H1 (cell line): ENCODE data around the gene TFAP2D. TPM values are rescaled to one million over a fixed set of nuclear protein-coding genes. Genes with fewer than 3 reads are reported as not detected.

Source experiments
- BCL11A ChIP-seq, 2 experiments: IDR thresholded peaks; one replicate each; pipeline ENCODE4 v1.6.1; 2011; ENCODE audit warnings: low read depth in 2 of 2, low read length in 2 of 2, mild to moderate bottlenecking in 2 of 2
- CBX5 ChIP-seq: fragments of 300-800, 300-1000 bp; sonication (generic); IDR thresholded peaks from 2 replicates; pipeline ENCODE4 v1.7.1; 2016; ENCODE audit warnings: antibody characterized with exemption, low read length, low read depth
- CREB1 ChIP-seq: IDR thresholded peaks from 2 replicates; pipeline ENCODE4 v1.6.1; 2012; ENCODE audit warnings: inconsistent platforms
- EP300 ChIP-seq, 2 experiments: IDR thresholded peaks; 1 replicate in 1 of 2; 2 replicates in 1 of 2; pipeline ENCODE4 v1.6.1; 2011 to 2012; ENCODE audit warnings: low read depth in 2 of 2, low read length in 2 of 2, mild to moderate bottlenecking in 2 of 2, borderline replicate concordance in 1 of 2, inconsistent platforms in 1 of 2, moderate library complexity in 1 of 2
- EZH2 ChIP-seq: fragments of 200-600 bp; sonication (generic); IDR thresholded peaks from 2 replicates; pipeline ENCODE4 v1.7.1; 2012; ENCODE audit warnings: low read depth, mild to moderate bottlenecking, moderate library complexity, low read length, inconsistent platforms; ENCODE audit not compliant: severe bottlenecking
- HDAC6 ChIP-seq: IDR thresholded peaks from one replicate; pipeline ENCODE4 v1.7.1; 2012; ENCODE audit warnings: low read depth, mild to moderate bottlenecking, inconsistent platforms, low read length, moderate library complexity
- KDM5A ChIP-seq: fragments of 200-600 bp; IDR thresholded peaks from 2 replicates; pipeline ENCODE4 v1.7.1; 2012; ENCODE audit warnings: mild to moderate bottlenecking, low read length, inconsistent platforms, mixed read lengths
- NRF1 ChIP-seq: IDR thresholded peaks from 2 replicates; pipeline ENCODE4 v1.6.1; 2011; ENCODE audit warnings: mild to moderate bottlenecking, low read depth, low read length, improper control_type of control experiment
- RNF2 ChIP-seq: fragments of 200-900, 300-1000 bp; sonication (generic); IDR thresholded peaks from 2 replicates; pipeline ENCODE4 v1.7.1; 2016; ENCODE audit warnings: borderline replicate concordance, low read depth, mild to moderate bottlenecking, antibody characterized with exemption, low read length; ENCODE audit not compliant: poor library complexity, severe bottlenecking; ENCODE audit errors: missing control alignments
- RXRA ChIP-seq: IDR thresholded peaks from 2 replicates; pipeline ENCODE4 v1.6.1; 2011; ENCODE audit warnings: low read depth, mild to moderate bottlenecking, low read length, moderate library complexity; ENCODE audit not compliant: insufficient read depth
- SIN3A ChIP-seq, 2 experiments: IDR thresholded peaks in 1 of 2; conservative IDR thresholded peaks in 1 of 2; 2 replicates each; pipeline ENCODE4 v1.6.1; 2011 to 2012; ENCODE audit warnings: low read length in 2 of 2, improper control_type of control experiment in 1 of 2, low read depth in 1 of 2, mild to moderate bottlenecking in 1 of 2
- SP1 ChIP-seq: IDR thresholded peaks from 2 replicates; pipeline ENCODE4 v1.6.1; 2011; ENCODE audit warnings: low read depth, low read length
- SUZ12 ChIP-seq: fragments of 200-600 bp; sonication (generic); IDR thresholded peaks from 2 replicates; pipeline ENCODE4 v1.6.1; 2012; ENCODE audit warnings: mild to moderate bottlenecking, inconsistent platforms, low read length, moderate library complexity, mixed read lengths
- TAF7 ChIP-seq: optimal IDR thresholded peaks from 2 replicates; pipeline ENCODE3; 2011; ENCODE audit warnings: low read depth, mild to moderate bottlenecking, inconsistent platforms, low read length, moderate library complexity, borderline replicate concordance
- polyA plus RNA-seq, 7 experiments: library from polyadenylated mRNA; depleted of rRNA in 3 of 7; stranded (reverse) in 5 of 7; unstranded in 2 of 7; fragments of >200 nt in 5 of 7; fragments of 200-250 nt in 2 of 7; gene quantifications; 1 replicate in 5 of 7; 2 replicates in 1 of 7; 4 replicates in 1 of 7; pipeline versions ENCODE4 v1.2.1 to v1.2.3, GENCODE V29; 2011 to 2013; ENCODE audit warnings: missing spikeins in 2 of 7, mixed read lengths in 2 of 7
- total RNA-seq: library from RNA; stranded (reverse); fragmentation: NEBNext Ultra II Directional; extraction: Animal tissue kit (Norgen Biotek cat#: 25700); gene quantifications from 2 replicates; pipeline ENCODE4 v1.2.1, GENCODE V29; 2021

The TFAP2D gene
- total and polyA plus RNA-seq, 2 of the 8 experiments (the other 6 are each of a cell fraction or from before 2014, with no cell fraction given): not detected

GRCh38 chr6:50714487-50715379 is 1.4 kb downstream of the TFAP2D start (continued):
- TF ChIP-seq BCL11A (IDR thresholded peaks at IDR 0.05; ENCODE audit: low read depth in 2 of 2, low read length in 2 of 2) (no peak), NRF1 (no peak), TAF7 (no peak), CREB1 (0 out of 2 replicates have a peak, but pooled peaks have one; percentile 6), CBX5 (no peak), SUZ12 (peak; percentile 98), SIN3A (conservative IDR thresholded peaks at IDR 0.05 in 1 of 2, IDR thresholded peaks at IDR 0.05 in 1 of 2; ENCODE audit: low read depth in 1 of 2, low read length in 2 of 2) (no peak), EZH2 (peak; percentile 96), RXRA (no peak), EP300 (IDR thresholded peaks at IDR 0.05; ENCODE audit: borderline replicate concordance in 1 of 2, low read depth in 2 of 2, low read length in 2 of 2) (no peak), RNF2 (peak; percentile 93), SP1 (peak; percentile 50; the same call in 1 of the 2 replicates), KDM5A (no peak), HDAC6 (no peak)
